ENCODE measurements around the gene NFKBIA.
"Not testable (repeated sequence)": the region's sequence is repeated elsewhere in the genome, so short reads cannot be mapped to it uniquely, and the experiment has no call there.

Gene NFKBIA

DNA sequence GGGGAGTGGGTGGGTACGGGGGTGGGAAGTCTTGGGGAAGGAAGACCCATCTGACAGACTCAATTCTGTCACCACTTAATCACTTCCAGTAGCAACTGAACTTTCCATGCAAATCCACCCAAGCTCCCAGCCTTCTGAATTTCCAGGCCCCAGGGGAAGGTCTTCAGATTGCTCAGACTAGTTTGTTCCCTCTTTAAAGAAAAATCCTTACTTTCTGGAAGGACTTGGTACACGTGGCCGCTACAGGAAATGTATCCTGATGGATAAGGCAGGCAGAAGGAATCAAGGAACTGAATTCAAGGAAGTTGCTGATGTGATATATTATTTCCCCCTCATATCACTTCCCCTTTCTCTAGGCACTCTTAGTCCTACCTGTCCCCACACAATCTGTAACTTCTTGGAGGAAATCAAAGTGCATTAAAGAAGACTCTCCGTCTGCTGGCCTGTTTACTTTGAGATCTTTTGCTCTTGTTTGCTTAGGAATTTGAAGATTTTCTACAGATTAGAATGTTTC lies 6.4 kb downstream of the NFKBIA start:
- Histone ChIP-seq H3K27ac (ENCODE audit: low read depth, low read length) (no peak overlapping the region), H3F3A (ENCODE audit: control insufficient read depth, insufficient read depth) (peaks cover 26% of the 10 kb centered on the region)

GRCh38 chr14:35396610-35397009 lies 7.9 kb downstream of the NFKBIA start:
- not testable (repeated sequence) for H3K79me2 ChIP-seq (ENCODE audit: control insufficient read depth, low read length); H3K27ac ChIP-seq (ENCODE audit: low read depth, low read length); H3K27me3 ChIP-seq (ENCODE audit: control insufficient read depth, low read length); H3K4me3 ChIP-seq (ENCODE audit: low read length); H3K9me3 ChIP-seq (ENCODE audit: control insufficient read depth, insufficient read depth, low read length); H4K20me1 ChIP-seq (ENCODE audit: control insufficient read depth, insufficient read depth, low read depth, low read length); H3K4me2 ChIP-seq (ENCODE audit: low read length); H3K9me2 ChIP-seq (replicated peaks; ENCODE audit: control insufficient read depth, low read length)
- H3K36me3 ChIP-seq (ENCODE audit: control insufficient read depth, low read length), result peaks cover 24% of the 10 kb centered on the region
- H3K4me1 ChIP-seq (ENCODE audit: control insufficient read depth, low read length), result peaks cover 28% of the 10 kb centered on the region
- H3F3A ChIP-seq (ENCODE audit: control insufficient read depth, insufficient read depth), result peaks cover 18% of the 10 kb centered on the region

More for the DNA sequence above, 6.4 kb downstream of the NFKBIA start:
- TF ChIP-seq CTCF (IDR thresholded peaks at IDR 0.05; ENCODE audit: low read depth, low read length, poor library complexity, severe bottlenecking) (no peak), EZH2phosphoT487 (IDR thresholded peaks at IDR 0.05; ENCODE audit: borderline replicate concordance, low read length) (no peak)
- Histone ChIP-seq H3K4me3 (ENCODE audit: low read length) (no peak overlapping the region), H3K36me3 (ENCODE audit: control insufficient read depth, low read length) (peaks cover 39% of the 10 kb centered on the region), H3K4me1 (ENCODE audit: control insufficient read depth, low read length) (peaks cover 42% of the 10 kb centered on the region), H3K79me2 (ENCODE audit: control insufficient read depth, low read length) (peaks cover 17% of the 10 kb centered on the region), H4K20me1 (ENCODE audit: control insufficient read depth, insufficient read depth, low read depth, low read length) (peaks cover 15% of the 10 kb centered on the region), H3K9me3 (ENCODE audit: control insufficient read depth, insufficient read depth, low read length) (no peaks in the 10 kb centered on the region), H3K4me2 (ENCODE audit: low read length) (no peak overlapping the region), H3K27me3 (ENCODE audit: control insufficient read depth, low read length) (no peaks in the 10 kb centered on the region), H3K9me2 (replicated peaks; ENCODE audit: control insufficient read depth, low read length) (no peaks in the 10 kb centered on the region)

DNA sequence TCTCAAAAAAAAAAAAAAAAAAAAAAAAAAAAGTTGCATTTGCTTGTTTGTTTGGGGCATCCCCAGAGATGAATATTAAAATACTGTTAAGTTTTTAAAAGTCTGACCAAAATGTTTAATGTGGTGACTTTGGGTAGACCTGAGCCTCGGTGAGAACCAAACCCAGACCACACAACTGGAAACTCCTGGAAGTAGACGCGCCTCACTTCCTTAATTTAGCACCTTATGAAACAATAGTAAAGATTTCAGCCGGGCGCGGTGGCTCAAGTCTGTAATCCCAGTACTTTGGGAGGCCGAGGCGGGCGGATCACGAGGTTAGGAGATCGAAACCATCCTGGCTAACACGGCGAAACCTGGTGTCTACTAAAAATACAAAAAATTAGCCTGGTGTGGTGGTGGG lies 9.3 kb downstream of the NFKBIA start:
- H3K4me2 ChIP-seq (ENCODE audit: low read length), result no peak overlapping the region
- H3K4me3 ChIP-seq (ENCODE audit: low read length), result no peak overlapping the region
- no peaks in the 10 kb centered on the region for H4K20me1 ChIP-seq (ENCODE audit: control insufficient read depth, insufficient read depth, low read depth, low read length)
- H3K79me2 ChIP-seq (ENCODE audit: control insufficient read depth, low read length), result no peaks in the 10 kb centered on the region
- H3K27ac ChIP-seq (ENCODE audit: low read depth, low read length), result no peak overlapping the region
- H3K9me2 ChIP-seq (replicated peaks; ENCODE audit: control insufficient read depth, low read length), result no peaks in the 10 kb centered on the region
- H3K9me3 ChIP-seq (ENCODE audit: control insufficient read depth, insufficient read depth, low read length), result no peaks in the 10 kb centered on the region
- peaks cover 11% of the 10 kb centered on the region for H3K36me3 ChIP-seq (ENCODE audit: control insufficient read depth, low read length)
- peaks cover 5% of the 10 kb centered on the region; the same call in 1 of the 2 replicates for H3F3A ChIP-seq (ENCODE audit: control insufficient read depth, insufficient read depth)
- H3K4me1 ChIP-seq (ENCODE audit: control insufficient read depth, low read length), result peaks cover 16% of the 10 kb centered on the region
- no peaks in the 10 kb centered on the region for H3K27me3 ChIP-seq (ENCODE audit: control insufficient read depth, low read length)
- no peak for TF ChIP-seq EZH2phosphoT487 (IDR thresholded peaks at IDR 0.05; ENCODE audit: borderline replicate concordance, low read length)
- TF ChIP-seq CTCF (IDR thresholded peaks at IDR 0.05; ENCODE audit: low read depth, low read length, poor library complexity, severe bottlenecking), result no peak

DNA sequence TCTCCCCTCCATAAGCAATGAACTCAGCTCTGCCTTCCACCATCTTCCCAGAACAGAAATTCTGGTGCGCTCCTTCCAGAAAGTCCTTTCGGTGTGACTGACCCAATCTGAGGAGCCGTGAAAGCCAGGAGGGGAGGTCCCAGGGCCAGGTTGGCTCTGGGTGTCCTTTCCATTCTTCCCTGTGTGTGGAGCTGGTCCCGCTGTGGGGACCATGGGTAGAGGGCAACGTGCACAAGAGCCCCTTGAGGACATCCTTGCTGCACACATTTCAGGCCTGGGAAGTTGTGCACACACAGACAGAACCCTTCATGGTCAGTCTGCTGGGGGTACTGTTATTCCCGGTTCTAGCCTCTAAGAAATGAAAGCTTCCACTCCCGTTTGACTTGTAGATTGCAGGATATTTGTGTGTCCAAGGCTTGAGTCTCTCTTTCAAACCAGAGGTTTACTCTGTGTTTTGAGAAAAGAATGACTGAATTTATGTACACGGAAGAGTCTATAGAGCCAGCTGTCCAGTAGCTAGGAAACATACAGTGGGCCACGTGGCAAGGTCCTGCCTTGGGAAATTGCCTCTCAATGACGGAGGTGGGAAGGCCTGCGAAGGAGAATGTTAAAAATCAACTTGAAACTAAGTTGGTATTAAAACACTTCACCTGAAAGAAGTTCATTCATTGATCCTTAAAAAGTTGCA lies 10.1 kb downstream of the NFKBIA start:
- no peak for TF ChIP-seq EZH2phosphoT487 (IDR thresholded peaks at IDR 0.05; ENCODE audit: borderline replicate concordance, low read length)
- TF ChIP-seq CTCF (IDR thresholded peaks at IDR 0.05; ENCODE audit: low read depth, low read length, poor library complexity, severe bottlenecking), result no peak
- Histone ChIP-seq H3K4me2 (ENCODE audit: low read length) (no peak overlapping the region), H3K4me3 (ENCODE audit: low read length) (no peak overlapping the region), H3K27ac (ENCODE audit: low read depth, low read length) (no peak overlapping the region), H3K9me2 (replicated peaks; ENCODE audit: control insufficient read depth, low read length) (no peaks in the 10 kb centered on the region), H3K4me1 (ENCODE audit: control insufficient read depth, low read length) (peaks cover 16% of the 10 kb centered on the region), H3K79me2 (ENCODE audit: control insufficient read depth, low read length) (no peaks in the 10 kb centered on the region), H3F3A (ENCODE audit: control insufficient read depth, insufficient read depth) (0 out of 2 replicates have a peak, but pooled peaks cover 5% of the 10 kb centered on the region), H4K20me1 (ENCODE audit: control insufficient read depth, insufficient read depth, low read depth, low read length) (no peaks in the 10 kb centered on the region), H3K9me3 (ENCODE audit: control insufficient read depth, insufficient read depth, low read length) (no peaks in the 10 kb centered on the region), H3K36me3 (ENCODE audit: control insufficient read depth, low read length) (peaks cover 6% of the 10 kb centered on the region; the same call in 1 of the 2 replicates), H3K27me3 (ENCODE audit: control insufficient read depth, low read length) (no peaks in the 10 kb centered on the region)
